ENCODE measurements around the gene ADCY5.

The ADCY5 gene

DNA sequence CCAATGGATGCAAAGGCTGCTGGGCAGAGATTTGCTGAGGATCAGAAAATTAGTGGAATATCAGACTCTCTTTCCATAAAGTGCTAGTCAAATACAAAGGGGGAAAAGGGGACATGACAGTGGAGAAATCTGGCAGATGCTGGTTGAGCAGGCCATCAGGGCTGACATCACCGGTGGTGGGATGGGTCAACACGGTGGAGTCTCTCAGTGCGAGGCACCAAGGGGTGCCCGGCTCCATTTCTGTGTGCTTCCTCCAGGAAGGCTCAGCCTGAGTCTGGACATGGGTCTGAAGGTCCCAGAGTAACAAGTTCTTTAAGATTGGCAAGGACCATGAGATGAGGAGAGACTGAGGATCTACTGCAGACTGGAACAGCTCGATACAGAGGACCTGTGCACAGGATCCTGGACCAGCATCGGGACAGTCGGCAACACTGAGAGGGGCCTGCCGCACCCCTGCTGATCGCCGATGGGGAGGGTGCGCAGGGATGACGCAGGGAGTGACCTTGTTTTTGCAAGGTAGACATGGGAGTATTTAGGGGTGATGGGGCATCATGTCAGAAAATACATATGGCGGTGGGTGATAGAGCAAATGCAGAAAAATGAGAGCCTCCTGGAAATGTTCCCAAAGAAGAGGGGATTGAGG is 154.5 kb downstream of the ADCY5 start:
- in situ Hi-C loops (cut with MboI; ENCODE audit: low sequenced_read_pairs) = no loop called here

GRCh38 chr3:123292321-123293310 is 156.3 kb downstream of the ADCY5 start:
- in situ Hi-C loops (cut with MboI; ENCODE audit: low sequenced_read_pairs) = no loop called here

DNA sequence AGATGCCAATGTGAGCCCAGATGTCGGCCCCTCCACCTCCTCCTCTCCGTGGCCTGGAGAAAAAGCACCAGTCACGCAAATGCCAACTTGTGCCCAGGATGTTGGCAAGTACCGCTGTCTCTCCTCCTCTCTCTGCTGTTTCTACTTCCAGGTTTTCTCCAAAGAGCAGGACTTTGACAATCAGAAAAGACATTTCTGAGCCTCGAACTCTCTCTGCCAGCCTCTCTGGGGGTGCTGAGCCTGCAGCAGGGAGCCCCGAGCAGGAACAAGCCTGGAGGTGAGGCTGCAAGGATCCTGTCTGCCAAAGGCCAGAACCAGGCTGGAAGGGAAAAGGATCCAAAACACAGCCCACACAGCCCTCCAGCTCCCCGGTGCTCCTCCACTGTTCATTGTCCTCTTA is 157.5 kb downstream of the ADCY5 start:
- in situ Hi-C loops (cut with MboI; ENCODE audit: low sequenced_read_pairs) = no loop called here

- in situ Hi-C loops (cut with MboI; ENCODE audit: low sequenced_read_pairs) = no loop called here
Observed at GRCh38 chr3:123290962-123291361, 157.9 kb downstream of the ADCY5 start.

DNA sequence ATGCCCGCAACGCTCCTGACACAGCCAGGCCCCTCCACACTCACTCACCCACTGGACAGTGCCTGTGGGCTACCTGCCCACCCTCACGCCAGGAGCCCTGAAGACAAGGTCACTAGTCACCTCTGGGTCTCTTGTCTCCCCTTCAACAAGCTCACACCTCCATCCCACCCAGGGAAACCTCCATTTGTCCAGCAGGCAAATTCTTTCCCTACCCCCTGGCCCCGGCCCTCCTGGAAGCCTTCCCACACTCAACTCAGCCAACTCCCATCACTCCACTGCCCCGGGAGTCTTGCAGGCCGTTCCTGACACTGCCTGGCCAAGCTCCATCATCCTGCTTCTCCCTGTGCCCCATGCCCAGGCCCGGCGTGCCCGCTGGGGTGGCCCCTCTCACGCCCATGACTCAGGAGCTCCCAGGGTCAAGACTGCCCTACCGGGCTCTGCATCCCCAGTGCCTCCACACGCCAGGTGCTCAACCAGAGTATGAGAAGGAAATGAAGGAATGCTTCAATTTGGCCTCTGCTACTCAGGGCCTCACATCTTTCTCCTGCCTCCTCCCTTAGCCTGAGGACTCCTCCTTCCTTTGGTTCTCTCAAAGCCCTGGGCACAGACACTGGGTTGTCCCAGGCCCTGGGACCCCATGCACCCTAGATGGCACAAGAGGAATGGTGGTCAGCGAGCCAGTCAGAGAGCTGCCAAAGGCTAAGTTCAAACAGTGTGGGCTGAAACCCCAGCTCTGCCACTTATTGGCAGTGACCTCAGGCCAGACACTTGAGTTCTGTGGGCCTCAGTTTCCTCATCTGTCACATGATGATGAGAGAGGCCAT is 158.6 kb downstream of the ADCY5 start:
- in situ Hi-C loops (cut with MboI; ENCODE audit: low sequenced_read_pairs) = no loop called here

- in situ Hi-C loops (cut with MboI; ENCODE audit: low sequenced_read_pairs) = no loop called here
Observed at GRCh38 chr3:123289391-123290106, 159.3 kb downstream of the ADCY5 start.

DNA sequence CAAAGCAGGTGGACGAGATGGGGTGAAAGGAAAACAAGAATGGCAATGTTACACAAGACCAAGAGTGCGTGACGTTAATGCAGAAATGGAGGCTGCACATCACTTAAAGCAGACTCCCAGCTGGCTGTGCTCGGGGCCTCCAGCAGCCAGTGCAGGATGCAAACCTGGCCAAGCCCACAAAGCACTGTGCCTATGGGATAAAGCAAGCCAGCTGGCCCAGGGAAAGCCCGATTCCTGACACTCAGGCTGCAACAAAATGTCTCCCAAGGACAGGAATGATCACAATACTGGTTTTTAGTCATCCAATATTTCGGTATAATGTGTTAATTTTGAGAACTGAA is 161.0 kb downstream of the ADCY5 start:
- in situ Hi-C loops (cut with MboI; ENCODE audit: low sequenced_read_pairs) = no loop called here

- in situ Hi-C loops (cut with MboI; ENCODE audit: low sequenced_read_pairs) = no loop called here
Observed at GRCh38 chr3:123287051-123287961, 161.6 kb downstream of the ADCY5 start.

- in situ Hi-C loops (cut with MboI; ENCODE audit: low sequenced_read_pairs) = no loop called here
Observed at GRCh38 chr3:123286308-123287023, 162.4 kb downstream of the ADCY5 start.

DNA sequence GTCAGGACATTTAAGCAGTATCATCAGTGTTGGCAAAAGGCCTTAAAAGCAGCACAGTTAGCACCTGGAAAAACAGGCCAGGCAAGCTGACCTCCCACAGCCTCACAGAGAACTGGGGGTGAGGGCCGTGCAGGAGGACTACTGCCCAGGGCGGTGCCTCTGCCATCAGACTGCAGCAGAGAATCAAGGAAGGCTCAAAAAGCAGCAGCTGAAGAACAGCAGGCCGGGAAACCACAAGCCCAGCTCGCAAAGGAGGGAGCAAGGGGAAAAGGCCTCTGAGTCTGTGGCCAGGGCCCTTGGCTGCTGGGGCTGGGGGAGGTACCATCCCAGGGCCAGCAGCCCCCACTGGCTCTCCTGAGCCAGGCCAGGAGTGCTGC is 163.0 kb downstream of the ADCY5 start:
- in situ Hi-C loops (cut with MboI; ENCODE audit: low sequenced_read_pairs) = no loop called here

DNA sequence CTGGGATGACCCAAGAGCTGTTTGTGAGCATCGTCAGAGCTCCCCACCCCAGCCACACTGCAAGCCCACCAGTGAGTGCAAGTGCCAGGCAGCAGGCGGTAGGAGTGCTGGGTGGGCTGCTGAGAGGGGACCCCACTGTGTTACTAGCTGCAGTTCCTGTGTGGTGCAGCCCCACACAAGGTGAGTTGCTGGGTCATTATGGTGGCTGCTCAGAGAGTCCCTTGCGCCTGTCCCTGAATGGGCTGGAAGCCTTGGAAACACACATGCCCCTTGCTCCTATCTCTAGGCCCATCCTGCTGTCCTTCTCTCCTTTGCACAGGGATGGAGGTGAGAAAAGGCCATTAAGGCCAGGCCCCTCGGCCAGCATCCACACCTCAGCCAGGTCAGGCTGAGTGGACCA is 163.4 kb downstream of the ADCY5 start:
- in situ Hi-C loops (cut with MboI; ENCODE audit: low sequenced_read_pairs) = no loop called here

- in situ Hi-C loops (cut with MboI; ENCODE audit: low sequenced_read_pairs) = no loop called here
Observed at GRCh38 chr3:123285066-123285465, 163.8 kb downstream of the ADCY5 start.

GRCh38 chr3:123284399-123285010 is 164.4 kb downstream of the ADCY5 start:
- in situ Hi-C loops (cut with MboI; ENCODE audit: low sequenced_read_pairs) = no loop called here

- in situ Hi-C loops (cut with MboI; ENCODE audit: low sequenced_read_pairs) = no loop called here
Observed at GRCh38 chr3:123283657-123284398, 165.1 kb downstream of the ADCY5 start.

GRCh38 chr3:123283074-123283473 is 165.8 kb downstream of the ADCY5 start:
- in situ Hi-C loops (cut with MboI; ENCODE audit: low sequenced_read_pairs) = no loop called here

- in situ Hi-C loops (cut with MboI; ENCODE audit: low sequenced_read_pairs) = no loop called here
Observed at GRCh38 chr3:123282461-123282860, 166.4 kb downstream of the ADCY5 start.

GRCh38 chr3:123281929-123282328 is 167.0 kb downstream of the ADCY5 start:
- in situ Hi-C loops (cut with MboI; ENCODE audit: low sequenced_read_pairs) = no loop called here

DNA sequence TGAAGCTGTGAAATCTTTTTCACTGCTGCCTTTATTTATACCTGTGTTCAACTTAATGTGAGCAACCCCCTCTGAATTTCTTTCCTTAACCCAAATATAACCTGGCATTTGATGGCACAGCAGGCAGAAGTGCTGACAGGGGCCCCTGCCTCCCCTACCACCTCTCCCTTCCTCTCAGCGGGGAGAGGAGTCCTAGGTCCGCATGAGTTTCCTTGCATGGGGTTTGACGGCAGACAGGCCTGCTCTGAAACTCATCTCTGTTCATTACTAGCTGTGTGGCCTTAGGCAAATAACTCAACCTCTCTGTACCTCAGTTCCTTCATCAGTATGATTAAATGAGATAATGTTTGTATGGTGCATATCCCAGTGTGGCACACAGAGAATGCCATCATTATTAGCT is 167.5 kb downstream of the ADCY5 start:
- in situ Hi-C loops (cut with MboI; ENCODE audit: low sequenced_read_pairs) = no loop called here
